DMS79 (cell line): ENCODE results near the gene TJP1.
"Not testable (repeated sequence)": the region's sequence is repeated elsewhere in the genome, so short reads cannot be mapped to it uniquely, and the experiment has no call there.

ENCODE experiments used
- DNase-seq: peaks from one replicate; lab custom pipeline; 2025; lab: John Stamatoyannopoulos, UW

Gene TJP1

GRCh38 chr15:29799859-29800258 lies 22.4 kb downstream of the TJP1 start:
- no peak for DNase-seq

- DNase-seq = no peak
These were observed 26.7 kb downstream of the TJP1 start for GRCh38 chr15:29795610-29796009.

GRCh38 chr15:29792426-29793159 lies 29.7 kb downstream of the TJP1 start:
- no peak for DNase-seq

- no peak for DNase-seq
These were observed 31.7 kb downstream of the TJP1 start for GRCh38 chr15:29790607-29791006.

- DNase-seq = no peak
These were observed 32.4 kb downstream of the TJP1 start for GRCh38 chr15:29789871-29790270.

- no peak for DNase-seq
These were observed 33.7 kb downstream of the TJP1 start for GRCh38 chr15:29788433-29789034.

GRCh38 chr15:29787767-29788166 lies 34.5 kb downstream of the TJP1 start:
- no peak for DNase-seq

GRCh38 chr15:29785642-29786041 lies 36.6 kb downstream of the TJP1 start:
- DNase-seq = no peak

GRCh38 chr15:29785136-29785535 lies 37.1 kb downstream of the TJP1 start:
- DNase-seq = no peak

- no peak for DNase-seq
These were observed 37.9 kb downstream of the TJP1 start for GRCh38 chr15:29784413-29784812.

- DNase-seq = not testable (repeated sequence)
These were observed 39.5 kb downstream of the TJP1 start for GRCh38 chr15:29782816-29783215.

GRCh38 chr15:29778382-29778781 lies 43.9 kb downstream of the TJP1 start:
- DNase-seq = no peak

GRCh38 chr15:29776859-29777258 lies 45.4 kb downstream of the TJP1 start:
- no peak for DNase-seq

GRCh38 chr15:29774900-29775299 lies 47.4 kb downstream of the TJP1 start:
- no peak for DNase-seq

- DNase-seq = no peak
These were observed 48.5 kb downstream of the TJP1 start for GRCh38 chr15:29773816-29774215.

- no peak for DNase-seq
These were observed 49.3 kb downstream of the TJP1 start for GRCh38 chr15:29773000-29773399.

GRCh38 chr15:29770796-29771195 lies 51.5 kb downstream of the TJP1 start:
- no peak for DNase-seq

GRCh38 chr15:29765898-29766527 lies 56.3 kb downstream of the TJP1 start:
- DNase-seq = no peak

- DNase-seq = peak; percentile 35
These were observed 56.9 kb downstream of the TJP1 start for GRCh38 chr15:29765234-29765841.

GRCh38 chr15:29759596-29759995 lies 62.7 kb downstream of the TJP1 start:
- DNase-seq = no peak

GRCh38 chr15:29756358-29757267 lies 65.7 kb downstream of the TJP1 start:
- DNase-seq = no peak

GRCh38 chr15:29754009-29754408 lies 68.3 kb downstream of the TJP1 start:
- DNase-seq = not testable (repeated sequence)
